K562 (cell line): ENCODE data around the gene LZTR1. TPM values are rescaled to one million over a fixed set of nuclear protein-coding genes. Genes with fewer than 3 reads are reported as not detected.
A peak's percentile ranks its signal among the peaks of the same experiment; 100 is the strongest.

Experiments used
- ATAC-seq: fragments of 200-7000 bp; cut with Tn5 transposase; 3 replicates; pipeline ENCODE4 v1.9.1; 2020; ENCODE audit warnings: moderate library complexity
- BruUV-seq: library from RNA; stranded (reverse); fragments of 400-500 nt; replicated peaks from 2 replicates; lab custom pipeline; 2021; lab: Mats Ljungman, UMichigan
- CTCF ChIA-PET: fragments of 300-600 bp; formaldehyde crosslinking; extraction: SDS; loops from one replicate; lab custom pipeline; 2021; ENCODE audit warnings: low intra/inter-chr PET ratio; lab: Yijun Ruan, JAX
- POLR2A ChIA-PET: fragments of 300-600, 350-650 bp; sonication (Branson Sonifier 250); formaldehyde crosslinking; extraction: SDS; loops from one replicate; lab custom pipeline; 2021; ENCODE audit warnings: antibody characterized with exemption, inconsistent platforms; lab: Yijun Ruan, JAX
- DNase-seq, 4 experiments: peaks; one replicate each; pipeline versions ENCODE4 v3.0.0 to v3.0.0-alpha.2; 2011 to 2018; ENCODE audit warnings: low spot score in 3 of 4, mixed read lengths in 3 of 4; ENCODE audit errors: extremely low read depth in 1 of 4
- FAIRE-seq: peaks from 2 replicates; lab custom pipeline; 2011; peaks lifted over from hg19 to GRCh38; lab: Jason Lieb, UNC
- H2AFZ ChIP-seq: 2 replicates; pipeline ENCODE4 v1.6.0; 2011; ENCODE audit warnings: low read depth, low read length, control low read depth, inconsistent platforms
- H3K27ac ChIP-seq: fragments of 200-600 bp; 3 replicates; pipeline ENCODE4 v1.8.0; 2011; ENCODE audit warnings: low read depth, mild to moderate bottlenecking, control low read depth, inconsistent platforms, low read length, moderate library complexity, mixed read lengths; ENCODE audit errors: extremely low read depth
- H3K27me3 ChIP-seq, 2 experiments: fragments of 300-600 bp in 1 of 2; 2 replicates in 1 of 2; 3 replicates in 1 of 2; pipeline versions ENCODE4 v1.6.0 to v1.8.0; 2011; ENCODE audit warnings: inconsistent platforms in 2 of 2, low read length in 2 of 2, mild to moderate bottlenecking in 1 of 2, mixed read lengths in 1 of 2, moderate library complexity in 1 of 2; ENCODE audit not compliant: control insufficient read depth in 2 of 2, insufficient read depth in 2 of 2
- H3K36me3 ChIP-seq: fragments of 300-600 bp; 3 replicates; pipeline ENCODE4 v1.8.0; 2011; ENCODE audit warnings: mild to moderate bottlenecking, low read length, inconsistent platforms; ENCODE audit not compliant: control insufficient read depth, insufficient read depth
- H3K4me1 ChIP-seq, 2 experiments: fragments of 200-600 bp in 1 of 2; replicated peaks in 1 of 2; 2 replicates in 1 of 2; 3 replicates in 1 of 2; pipeline versions ENCODE4 v1.5.1 to v1.8.0; 2011; ENCODE audit warnings: inconsistent platforms in 2 of 2, low read length in 2 of 2, mild to moderate bottlenecking in 1 of 2, mixed read lengths in 1 of 2, moderate library complexity in 1 of 2; ENCODE audit not compliant: control insufficient read depth in 2 of 2, insufficient read depth in 2 of 2
- H3K4me2 ChIP-seq: 2 replicates; pipeline ENCODE4 v1.6.1; 2011; ENCODE audit warnings: low read length, control low read depth, inconsistent platforms, mixed read lengths; ENCODE audit not compliant: insufficient read depth
- H3K4me3 ChIP-seq: fragments of 200-600 bp; sonication (generic), shearing (Covaris generic); 2 replicates; pipeline ENCODE4 v1.5.1; 2016; ENCODE audit warnings: control low read depth, inconsistent platforms
- H3K79me2 ChIP-seq: fragments of 200-600 bp; 3 replicates; pipeline ENCODE4 v1.8.0; 2011; ENCODE audit warnings: low read length, inconsistent platforms; ENCODE audit not compliant: control insufficient read depth, insufficient read depth
- H3K9ac ChIP-seq, 2 experiments: 2 replicates each; pipeline versions ENCODE4 v1.6.0 to v1.6.1; 2011; ENCODE audit warnings: low read depth in 2 of 2, low read length in 2 of 2, control low read depth in 1 of 2, inconsistent platforms in 1 of 2, mild to moderate bottlenecking in 1 of 2, mixed read lengths in 1 of 2; ENCODE audit not compliant: insufficient read depth in 1 of 2
- H3K9me1 ChIP-seq: one replicate; pipeline ENCODE4 v1.6.0; 2011; ENCODE audit warnings: inconsistent platforms, mild to moderate bottlenecking, low read length, moderate library complexity; ENCODE audit not compliant: control insufficient read depth, insufficient read depth
- H3K9me3 ChIP-seq: replicated peaks from 2 replicates; pipeline ENCODE4 v1.5.1; 2011; ENCODE audit warnings: low read depth, low read length, inconsistent platforms; ENCODE audit not compliant: control insufficient read depth, insufficient read depth
- H4K20me1 ChIP-seq: replicated peaks from 2 replicates; pipeline ENCODE4 v1.6.1; 2011; ENCODE audit warnings: low read length, inconsistent platforms, mixed read lengths; ENCODE audit not compliant: control insufficient read depth, insufficient read depth
- CHD2 ChIP-seq: IDR thresholded peaks from 2 replicates; pipeline ENCODE4 v1.6.1; 2011; ENCODE audit warnings: low read depth, low read length
- CREB1 ChIP-seq, 2 experiments: sonication (generic) in 1 of 2; formaldehyde crosslinking in 1 of 2; IDR thresholded peaks; 2 replicates each; pipeline versions ENCODE4 v1.6.1 to v1.8.0; 2012 to 2022; ENCODE audit warnings: inconsistent platforms in 1 of 2, mild to moderate bottlenecking in 1 of 2, missing genetic modification reagents in 1 of 2, moderate library complexity in 1 of 2
- DIDO1 ChIP-seq: fragments of 450-650 bp; IDR thresholded peaks from 2 replicates; pipeline ENCODE4 v1.6.1; 2016; ENCODE audit warnings: low read depth, missing biosample characterization, missing genetic modification characterization
- ETV6 ChIP-seq, 3 experiments: fragments of 150-350 bp in 1 of 3; sonication (generic) in 1 of 3; formaldehyde crosslinking in 1 of 3; IDR thresholded peaks; 2 replicates each; pipeline versions ENCODE4 v1.6.1 to v1.8.0; 2014 to 2022; ENCODE audit warnings: borderline replicate concordance in 2 of 3, low read depth in 2 of 3, antibody characterized with exemption in 1 of 3, low read length in 1 of 3, mild to moderate bottlenecking in 1 of 3, missing genetic modification reagents in 1 of 3
- HMGXB4 ChIP-seq: sonication (generic); formaldehyde crosslinking; IDR thresholded peaks from 2 replicates; pipeline ENCODE4 v1.8.1; 2023; ENCODE audit warnings: mild to moderate bottlenecking, missing genetic modification reagents
- ID3 ChIP-seq, 2 experiments: fragments of 250-450 bp in 1 of 2; fragments of 450-650 bp in 1 of 2; sonication (Bioruptor Pico) in 1 of 2; IDR thresholded peaks; 2 replicates each; pipeline versions ENCODE4 v1.6.1 to v1.8.0; 2016 to 2021; ENCODE audit warnings: mild to moderate bottlenecking in 2 of 2, moderate library complexity in 2 of 2, missing compliant biosample characterization in 1 of 2, missing genetic modification characterization in 1 of 2
- NEUROD1 ChIP-seq: fragments of 150-350 bp; IDR thresholded peaks from 2 replicates; pipeline ENCODE4 v1.6.1; 2014; ENCODE audit warnings: borderline replicate concordance, low read length, low read depth; ENCODE audit not compliant: partially characterized antibody
- RBM22 ChIP-seq: fragments of 200-400 bp; formaldehyde crosslinking; IDR thresholded peaks from 2 replicates; pipeline ENCODE4 v1.6.1; 2018; ENCODE audit warnings: low read length, low read depth; ENCODE audit not compliant: poor library complexity, severe bottlenecking
- SIN3A ChIP-seq, 2 experiments: fragments of 150-350 bp in 1 of 2; IDR thresholded peaks; 2 replicates each; pipeline ENCODE4 v1.6.1; 2011 to 2016; ENCODE audit warnings: borderline replicate concordance in 2 of 2, low read depth in 2 of 2, low read length in 2 of 2, mild to moderate bottlenecking in 2 of 2, moderate library complexity in 2 of 2; ENCODE audit not compliant: control insufficient read depth in 1 of 2
- SIX5 ChIP-seq, 2 experiments: IDR thresholded peaks; 2 replicates each; pipeline ENCODE4 v1.6.1; 2011; ENCODE audit warnings: low read length in 2 of 2, borderline replicate concordance in 1 of 2, low read depth in 1 of 2, mild to moderate bottlenecking in 1 of 2, moderate library complexity in 1 of 2; ENCODE audit not compliant: insufficient read depth in 1 of 2
- SLC30A9 ChIP-seq: fragments of 250-450 bp; sonication (Bioruptor Pico); IDR thresholded peaks from 2 replicates; pipeline ENCODE4 v1.8.0; 2022; ENCODE audit warnings: mild to moderate bottlenecking, moderate library complexity
- ZNF785 ChIP-seq: fragments of 250-450 bp; sonication (Bioruptor Pico); IDR thresholded peaks from 2 replicates; pipeline ENCODE4 v1.4.0; 2020; ENCODE audit warnings: mild to moderate bottlenecking
- WGBS: fragments of 100-300 bp; shearing (Covaris generic); methylation state at CpG from one replicate; pipeline ENCODE4 v1.1.6; 2016; ENCODE audit warnings: low coverage, mixed read lengths; ENCODE audit not compliant: insufficient coverage; ENCODE audit errors: missing lambda C conversion rate; 5-methylcytosine and 5-hydroxymethylcytosine counted together
- in situ Hi-C: fragments of 300-500 bp; cut with MboI; formaldehyde crosslinking; loops from 4 replicates; pipeline ENCODE4 v1.15.0; 2018; ENCODE audit warnings: inconsistent platforms, mixed read lengths
- intact Hi-C: fragments of 100-400 bp; cut with micrococcal nuclease; formaldehyde crosslinking; loops from 2 replicates; pipeline ENCODE4 v1.14.2; 2022
- polyA plus RNA-seq, 8 experiments: library from polyadenylated mRNA; depleted of rRNA in 4 of 8; stranded (reverse) in 5 of 8; unstranded in 3 of 8; fragments of >200 nt; fragmentation: Nextera tagmentation in 2 of 8; fragmentation: Illumina TruSeq in 1 of 8; extraction: Ambion mirVana in 2 of 8; extraction: Trizol in 1 of 8; gene quantifications; 2 replicates each; pipeline versions ENCODE4 v1.2.1 to v1.2.3, GENCODE V29; 2011 to 2014; ENCODE audit warnings: inconsistent platforms in 1 of 8, missing spikeins in 1 of 8
- total RNA-seq, 7 experiments: library from RNA; depleted of rRNA in 6 of 7; stranded (reverse); fragments of >200 nt in 6 of 7; fragmentation: Illumina TruSeq in 2 of 7; extraction: Trizol in 2 of 7; gene quantifications; 2 replicates each; pipeline versions ENCODE4 v1.2.1 to v1.2.3, GENCODE V29; 2011 to 2021; ENCODE audit warnings: low replicate concordance in 1 of 7
- TF ChIP-seq, protein P1 (sequence below): fragments of 250-450 bp; sonication (Bioruptor Pico); IDR thresholded peaks from 2 replicates; pipeline ENCODE4 v1.6.1; 2021; ENCODE audit warnings: mild to moderate bottlenecking
- TF ChIP-seq, protein P2 (sequence below): fragments of 450-650 bp; formaldehyde crosslinking; IDR thresholded peaks from 2 replicates; pipeline ENCODE4 v1.4.0; 2020; ENCODE audit warnings: mild to moderate bottlenecking, moderate library complexity

Gene LZTR1
- total and polyA plus RNA-seq, 9 of the 15 experiments (the other 6 are each of a cell fraction or from before 2014, with no cell fraction given), result 2.2 to 135 (median 63.0) TPM

DNA sequence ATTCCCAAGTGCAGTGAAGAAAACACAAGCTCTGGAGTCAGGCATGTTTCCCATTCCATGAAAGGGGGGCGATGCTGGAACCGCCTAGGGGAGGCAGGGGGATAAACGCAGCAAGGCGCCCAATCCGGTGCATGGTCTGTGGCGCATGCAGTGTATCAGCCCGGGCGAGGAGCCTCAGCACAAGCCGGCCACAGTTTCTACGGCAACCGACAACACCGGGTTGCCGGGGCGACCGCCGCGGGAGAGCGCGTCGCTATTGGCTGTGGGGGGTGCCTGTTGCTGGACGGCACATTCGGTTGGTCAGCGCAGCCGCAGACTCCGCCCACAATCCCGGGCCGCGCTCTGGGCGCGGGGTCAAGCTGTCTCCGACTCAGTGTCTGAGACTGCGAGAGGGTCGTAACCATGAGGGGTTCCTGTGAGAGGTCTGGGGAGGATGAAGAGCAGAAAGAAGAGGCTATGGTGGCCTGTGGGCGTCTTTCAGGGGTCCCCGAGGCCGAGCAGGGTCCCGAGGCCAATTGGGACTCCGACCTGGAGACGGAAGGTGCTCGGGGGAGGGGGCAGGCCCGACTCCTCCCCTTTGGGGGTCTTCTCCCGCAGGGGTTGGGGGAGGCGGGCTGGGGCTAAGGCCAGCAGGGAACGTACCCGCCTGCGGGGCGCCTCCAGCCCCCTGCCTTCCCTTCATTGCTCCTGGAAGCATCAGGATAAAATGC lies 63.6 kb downstream of the LZTR1 start, which contains the start of gene LRRC74B:
Gene LRRC74B (plus strand): TSS at position 362 of the 710 bp plus-strand sequence. CDS start 41 bp downstream, at position 403.
- H3K27ac ChIP-seq, result no peak within 1 kb of the TSS
- intact Hi-C loops (loop anchor here (2.0 to 5.0 kb wide), 3 partner anchors 15 to 83 kb away; no protein-coding TSS in a partner anchor), in situ Hi-C loops (no loop called here)
- no peaks in the 10 kb centered on the region for H3K9me3 ChIP-seq
- FAIRE-seq (peak; percentile 89), DNase-seq (peak; percentile 99 to 100 (median 100)), ATAC-seq (peak; percentile 99)
- POLR2A ChIA-PET, result interaction anchor here (0.6 to 12.9 kb wide), 10 partner anchors 7 to 1273 kb away, joined by 3 to 120 read pairs (median 4); partner anchors contain the start of genes P2RX6 and SLC7A4
- CTCF ChIA-PET, result no interaction called here
- H3K4me3 ChIP-seq, result peak within 1 kb of the TSS; percentile 5; the same call in 1 of the 2 replicates
- peaks cover 25 to 59% of the 10 kb centered on the region in 2 experiments; a peak in 4 of 5 replicates for H3K27me3 ChIP-seq
- no peaks in the 10 kb centered on the region for H3K36me3 ChIP-seq
- peak within 1 kb of the TSS in 1 of 2 experiments; percentile 24; a peak in 2 of 4 replicates for H3K9ac ChIP-seq
- no peaks in the 10 kb centered on the region for H3K79me2 ChIP-seq
- H2AFZ ChIP-seq, result peak within 1 kb of the TSS; percentile 75
- 7% methylated on average over 47 of the region's 47 CpGs for WGBS
- peak within 1 kb of the TSS; percentile 53 for H3K4me2 ChIP-seq
- no TSS peak for BruUV-seq
- H3K4me1 ChIP-seq, result peaks cover 19 to 33% of the 10 kb centered on the region in 2 experiments
- no peaks in the 10 kb centered on the region for H3K9me1 ChIP-seq
- H4K20me1 ChIP-seq, result peaks cover 20% of the 10 kb centered on the region
- TF ChIP-seq ZNF785 (no peak), HMGXB4 (peak; percentile 92; the same call in 1 of the 2 replicates), CREB1 (IDR thresholded peaks at IDR 0.05) (peak; percentile 35; the same call in 1 of the 2 replicates), CREB1 (CRISPR knock-in tag; IDR thresholded peaks at IDR 0.05) (no peak), ETV6 (IDR thresholded peaks at IDR 0.05; ENCODE audit: borderline replicate concordance in 1 of 2, low read depth in 2 of 2, low read length in 1 of 2) (no peak), ETV6 (CRISPR knock-in tag; IDR thresholded peaks at IDR 0.05; ENCODE audit: borderline replicate concordance) (0 out of 2 replicates have a peak, but pooled peaks have one; percentile 27), SIN3A (IDR thresholded peaks at IDR 0.05; ENCODE audit: borderline replicate concordance in 2 of 2, control insufficient read depth in 1 of 2, low read depth in 2 of 2, low read length in 2 of 2) (peak; percentile 94 to 95), ID3 (CRISPR knock-in tag; IDR thresholded peaks at IDR 0.05) (no peak), ID3 (tag; IDR thresholded peaks at IDR 0.05) (0 out of 2 replicates have a peak, but pooled peaks have one; percentile 12), DIDO1 (tag) (no peak), SIX5 (IDR thresholded peaks at IDR 0.05; ENCODE audit: borderline replicate concordance in 1 of 2, insufficient read depth in 1 of 2, low read depth in 1 of 2, low read length in 2 of 2) (peak in 1 of 2 experiments; percentile 14; a peak in 2 of 4 replicates), SLC30A9 (CRISPR knock-in tag) (no peak), NEUROD1 (peak; percentile 100), CHD2 (peak; percentile 93), RBM22 (peak; percentile 100)
- TF ChIP-seq, protein P1, sequence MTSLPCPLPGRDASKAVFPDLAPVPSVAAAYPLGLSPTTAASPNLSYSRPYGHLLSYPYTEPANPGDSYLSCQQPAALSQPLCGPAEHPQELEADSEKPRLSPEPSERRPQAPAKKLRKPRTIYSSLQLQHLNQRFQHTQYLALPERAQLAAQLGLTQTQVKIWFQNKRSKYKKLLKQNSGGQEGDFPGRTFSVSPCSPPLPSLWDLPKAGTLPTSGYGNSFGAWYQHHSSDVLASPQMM (CRISPR knock-in tag), result no peak
- TF ChIP-seq, protein P2, sequence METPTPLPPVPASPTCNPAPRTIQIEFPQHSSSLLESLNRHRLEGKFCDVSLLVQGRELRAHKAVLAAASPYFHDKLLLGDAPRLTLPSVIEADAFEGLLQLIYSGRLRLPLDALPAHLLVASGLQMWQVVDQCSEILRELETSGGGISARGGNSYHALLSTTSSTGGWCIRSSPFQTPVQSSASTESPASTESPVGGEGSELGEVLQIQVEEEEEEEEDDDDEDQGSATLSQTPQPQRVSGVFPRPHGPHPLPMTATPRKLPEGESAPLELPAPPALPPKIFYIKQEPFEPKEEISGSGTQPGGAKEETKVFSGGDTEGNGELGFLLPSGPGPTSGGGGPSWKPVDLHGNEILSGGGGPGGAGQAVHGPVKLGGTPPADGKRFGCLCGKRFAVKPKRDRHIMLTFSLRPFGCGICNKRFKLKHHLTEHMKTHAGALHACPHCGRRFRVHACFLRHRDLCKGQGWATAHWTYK (CRISPR knock-in tag), result peak; percentile 16; the same call in 1 of the 2 replicates
